HEK293T (cell line): Measurements from ENCODE around the gene INSRR.

Experiments
- CTCF ChIA-PET: fragments of 350-600 bp; formaldehyde crosslinking; extraction: SDS; loops from one replicate; lab custom pipeline; 2021; ENCODE audit warnings: antibody characterized with exemption, inconsistent platforms; lab: Yijun Ruan, JAX
- POLR2A ChIA-PET: fragments of 350-600 bp; formaldehyde crosslinking; extraction: SDS; loops from one replicate; lab custom pipeline; 2020; ENCODE audit warnings: antibody characterized with exemption, inconsistent platforms; lab: Yijun Ruan, JAX
- DNase-seq: peaks from one replicate; pipeline ENCODE4 v3.0.0; 2012; ENCODE audit warnings: mixed read lengths; ENCODE audit errors: extremely low spot score
- ARNT ChIP-seq: fragments of 450-650 bp; IDR thresholded peaks from 2 replicates; pipeline ENCODE4 v1.6.1; 2017; ENCODE audit warnings: mild to moderate bottlenecking
- BHLHE40 ChIP-seq: fragments of 450-650 bp; IDR thresholded peaks from 2 replicates; pipeline ENCODE4 v1.6.1; 2016; ENCODE audit warnings: mild to moderate bottlenecking, moderate library complexity, borderline replicate concordance
- CTBP1 ChIP-seq: fragments of 450-650 bp; IDR thresholded peaks from 2 replicates; pipeline ENCODE4 v1.6.1; 2016; ENCODE audit warnings: borderline replicate concordance
- ELF4 ChIP-seq: fragments of 450-650 bp; IDR thresholded peaks from 2 replicates; pipeline ENCODE4 v1.6.1; 2017; ENCODE audit warnings: antibody characterized with exemption
- FOXA1 ChIP-seq: fragments of 450-650 bp; IDR thresholded peaks from 2 replicates; pipeline ENCODE4 v1.6.1; 2016; ENCODE audit warnings: mild to moderate bottlenecking
- FOXK2 ChIP-seq: fragments of 450-650 bp; IDR thresholded peaks from 2 replicates; pipeline ENCODE4 v1.6.1; 2016; ENCODE audit warnings: mild to moderate bottlenecking
- FOXM1 ChIP-seq: fragments of 450-650 bp; IDR thresholded peaks from 2 replicates; pipeline ENCODE4 v1.6.1; 2017; ENCODE audit warnings: mild to moderate bottlenecking, borderline replicate concordance
- HDGF ChIP-seq: fragments of 450-650 bp; IDR thresholded peaks from 2 replicates; pipeline ENCODE4 v1.6.1; 2017; ENCODE audit warnings: antibody characterized with exemption, borderline replicate concordance
- L3MBTL2 ChIP-seq: fragments of 450-650 bp; conservative IDR thresholded peaks from 2 replicates; pipeline ENCODE4 v1.6.1; 2016; ENCODE audit warnings: mild to moderate bottlenecking
- LEF1 ChIP-seq: fragments of 450-650 bp; IDR thresholded peaks from 2 replicates; pipeline ENCODE4 v1.6.1; 2017; ENCODE audit warnings: mild to moderate bottlenecking, borderline replicate concordance
- NFRKB ChIP-seq: fragments of 450-650 bp; IDR thresholded peaks from 2 replicates; pipeline ENCODE4 v1.6.1; 2016; ENCODE audit warnings: mild to moderate bottlenecking, moderate library complexity
- PKNOX1 ChIP-seq: fragments of 450-650 bp; IDR thresholded peaks from 2 replicates; pipeline ENCODE4 v1.6.1; 2016
- SP1 ChIP-seq: fragments of 450-650 bp; IDR thresholded peaks from 2 replicates; pipeline ENCODE4 v1.6.1; 2017
- SUZ12 ChIP-seq: fragments of 450-650 bp; IDR thresholded peaks from 2 replicates; pipeline ENCODE4 v1.6.1; 2016; ENCODE audit warnings: mild to moderate bottlenecking
- TARDBP ChIP-seq: fragments of 450-650 bp; IDR thresholded peaks from 2 replicates; pipeline ENCODE4 v1.6.1; 2016
- ZNF384 ChIP-seq: fragments of 450-650 bp; IDR thresholded peaks from 2 replicates; pipeline ENCODE4 v1.6.1; 2016

Gene INSRR

GRCh38 chr1:156904187-156904959, 45.5 kb upstream of the INSRR start:
- ChIA-PET CTCF (interaction anchor here (0.6 kb wide), 2 partner anchors 23 to 157 kb away, joined by 4 to 5 read pairs; no protein-coding TSS in a partner anchor), POLR2A (no interaction called here)
- DNase-seq, result no peak
- TF ChIP-seq FOXA1 (no peak), ZNF384 (no peak), NFRKB (no peak), SUZ12 (no peak), CTBP1 (no peak), FOXK2 (no peak), L3MBTL2 (no peak), SP1 (no peak), ARNT (no peak), ELF4 (no peak), HDGF (no peak), TARDBP (no peak), LEF1 (no peak)

DNA sequence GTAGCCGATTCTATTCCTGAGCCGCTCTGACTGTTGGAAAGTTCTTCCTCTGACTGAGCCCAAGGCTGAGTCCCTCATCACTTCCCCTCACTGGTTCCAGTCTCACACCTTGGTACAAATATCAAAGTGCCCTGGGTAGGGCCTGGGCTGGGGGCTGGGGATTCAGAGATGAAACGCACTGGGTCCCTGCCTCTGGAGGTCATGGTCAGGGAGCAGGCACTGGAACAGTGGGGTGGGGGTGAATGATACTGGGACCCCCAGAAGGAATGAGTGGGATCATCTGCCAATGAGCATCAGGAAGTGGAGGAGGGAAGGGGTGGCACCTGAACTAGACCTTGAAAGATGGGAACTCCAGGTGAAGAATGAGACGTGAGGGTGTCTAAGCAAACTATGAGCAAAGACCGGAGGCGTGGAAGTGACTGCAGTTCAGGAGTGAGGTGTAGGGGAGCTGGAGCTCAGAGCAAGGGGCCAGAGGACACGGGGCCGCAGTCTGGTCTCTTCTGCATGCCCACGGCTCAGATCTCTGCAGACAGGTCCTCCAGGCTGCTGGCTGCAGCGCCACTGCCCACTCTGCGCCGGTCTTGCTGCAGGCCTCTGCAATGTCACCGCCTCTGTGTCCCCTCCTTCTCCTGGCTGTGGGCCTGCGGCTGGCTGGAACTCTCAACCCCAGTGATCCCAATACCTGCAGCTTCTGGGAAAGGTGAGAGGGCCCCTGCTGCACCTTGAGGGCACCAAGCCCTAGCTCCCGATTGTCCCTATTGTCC, 44.6 kb upstream of the INSRR start:
- TF ChIP-seq TARDBP, result no peak
- TF ChIP-seq LEF1, result no peak
- TF ChIP-seq HDGF, result no peak
- TF ChIP-seq L3MBTL2, result no peak
- no peak for TF ChIP-seq FOXM1
- no peak for TF ChIP-seq NFRKB
- no peak for TF ChIP-seq PKNOX1
- TF ChIP-seq FOXA1, result no peak
- ChIA-PET CTCF (interaction anchor here (0.6 to 1.0 kb wide), 4 partner anchors 12 to 156 kb away, joined by 3 to 6 read pairs (median 4); no protein-coding TSS in a partner anchor), POLR2A (no interaction called here)
- DNase-seq, result no peak

DNA sequence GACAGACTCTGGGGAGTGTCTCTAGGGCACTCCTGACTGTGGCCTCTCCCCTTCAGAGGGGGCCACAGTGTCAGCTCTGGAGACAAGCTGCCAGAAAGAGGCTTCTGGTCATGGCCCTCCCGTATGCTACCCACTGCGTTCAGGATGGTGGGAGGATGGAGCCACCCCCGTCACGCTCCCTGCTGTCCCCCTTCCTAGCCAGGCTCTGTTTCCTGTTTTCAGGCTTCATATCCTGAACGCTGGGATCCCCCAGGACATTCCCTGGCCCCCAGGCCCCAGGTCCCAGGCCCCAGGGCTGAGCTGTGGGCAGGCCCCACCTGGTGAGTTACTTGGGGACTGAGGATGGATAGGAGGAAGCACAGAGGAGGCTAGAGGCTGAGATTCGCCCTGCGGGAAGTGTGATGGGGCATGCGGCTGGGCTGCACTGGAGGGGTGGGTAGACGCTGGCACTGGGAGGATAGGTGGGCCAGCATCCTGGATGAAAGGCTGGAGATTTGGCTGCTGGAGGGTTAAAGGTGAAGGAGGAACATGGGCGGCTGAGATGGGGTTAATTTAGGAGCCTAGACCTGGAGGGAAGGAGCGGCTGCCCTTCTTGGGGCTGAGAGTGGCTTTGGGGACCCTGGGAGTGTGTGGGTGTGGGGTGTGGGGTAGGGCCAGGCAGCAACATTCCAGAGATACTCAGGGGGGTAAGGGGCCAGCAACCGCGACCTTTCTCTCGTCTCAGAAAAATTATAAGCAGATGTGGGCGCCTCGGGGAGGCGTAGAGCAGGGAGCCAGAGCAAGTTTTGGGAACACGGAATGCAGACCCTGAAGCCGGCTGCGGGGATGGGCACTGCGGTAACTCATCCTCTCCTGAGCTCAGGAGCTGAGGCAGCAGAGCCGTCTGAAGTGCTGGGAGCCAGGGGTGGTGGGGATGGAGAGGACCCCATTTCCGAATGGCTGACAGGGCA, 43.3 kb upstream of the INSRR start:
- DNase-seq, result no peak
- POLR2A ChIA-PET, result no interaction called here
- TF ChIP-seq SP1, result no peak
- CTCF ChIA-PET, result interaction anchor here (0.7 to 2.5 kb wide), 6 partner anchors 9 to 26 kb away, joined by 3 to 8 read pairs (median 6); no protein-coding TSS in a partner anchor

- ChIA-PET CTCF (interaction anchor here (1.2 to 2.5 kb wide), 3 partner anchors 9 to 11 kb away, joined by 6 to 8 read pairs (median 7); no protein-coding TSS in a partner anchor), POLR2A (interaction anchor here (1.2 kb wide), 1 partner anchor 25 kb away, joined by 3 read pairs; no protein-coding TSS in a partner anchor)
- no peak for DNase-seq
- no peak for TF ChIP-seq ARNT
- no peak for TF ChIP-seq SUZ12
- TF ChIP-seq FOXK2, result no peak
These were observed 42.6 kb upstream of the INSRR start for GRCh38 chr1:156901590-156901900.

- ChIA-PET POLR2A (interaction anchor here (0.6 to 1.2 kb wide), 2 partner anchors 25 to 160 kb away, joined by 3 read pairs; partner anchors contain the start of gene MRPL24), CTCF (interaction anchor here (1.2 to 2.5 kb wide), 3 partner anchors 9 to 11 kb away, joined by 6 to 8 read pairs (median 7); no protein-coding TSS in a partner anchor)
- TF ChIP-seq HDGF (no peak), L3MBTL2 (no peak), NFRKB (no peak), LEF1 (no peak), SP1 (no peak), TARDBP (no peak), FOXM1 (no peak), CTBP1 (no peak), ARNT (no peak)
- no peak for DNase-seq
These were observed 42.1 kb upstream of the INSRR start for GRCh38 chr1:156900896-156901589.

GRCh38 chr1:156899956-156900718, 41.2 kb upstream of the INSRR start:
- ChIA-PET CTCF (interaction anchor here (0.9 to 2.5 kb wide), 2 partner anchors 8 to 40 kb away, joined by 3 to 7 read pairs; no protein-coding TSS in a partner anchor), POLR2A (interaction anchor here (0.8 to 1.2 kb wide), 2 partner anchors 26 to 172 kb away, joined by 3 read pairs; partner anchors contain the start of genes ISG20L2 and METTL25B)
- no peak for TF ChIP-seq NFRKB
- TF ChIP-seq CTBP1, result no peak
- TF ChIP-seq HDGF, result no peak
- no peak for TF ChIP-seq ELF4
- TF ChIP-seq L3MBTL2, result no peak
- TF ChIP-seq FOXK2, result no peak
- TF ChIP-seq ARNT, result no peak
- no peak for TF ChIP-seq PKNOX1
- no peak for TF ChIP-seq BHLHE40
- TF ChIP-seq SUZ12, result no peak
- TF ChIP-seq ZNF384, result no peak
- no peak for TF ChIP-seq FOXA1
- no peak for TF ChIP-seq SP1
- no peak for TF ChIP-seq FOXM1
- TF ChIP-seq LEF1, result no peak
- TF ChIP-seq TARDBP, result no peak
- DNase-seq, result no peak
